Osteoblast (primary cell): ENCODE data around the gene LGALS16. TPM values are rescaled to one million over a fixed set of nuclear protein-coding genes. Genes with fewer than 3 reads are reported as not detected.

Experiments used
- DNase-seq: peaks from one replicate; pipeline ENCODE4 v3.0.0; 2011; ENCODE audit warnings: low spot score, mixed read lengths; ENCODE audit not compliant: insufficient read length; ENCODE audit errors: missing footprints
- H2AFZ ChIP-seq: 2 replicates; pipeline ENCODE4 v1.6.0; 2011; ENCODE audit warnings: mild to moderate bottlenecking, low read length
- H3K27ac ChIP-seq: 2 replicates; pipeline ENCODE4 v1.5.1; 2011; ENCODE audit warnings: mild to moderate bottlenecking, low read depth, low read length, moderate library complexity
- H3K27me3 ChIP-seq: 2 replicates; pipeline ENCODE4 v1.6.0; 2012; ENCODE audit warnings: mild to moderate bottlenecking, control low read depth, inconsistent platforms, low read length, moderate library complexity; ENCODE audit not compliant: insufficient read depth
- H3K36me3 ChIP-seq: 2 replicates; pipeline ENCODE4 v1.5.1; 2011; ENCODE audit warnings: mild to moderate bottlenecking, low read length, control low read depth, moderate library complexity; ENCODE audit not compliant: insufficient read depth
- H3K4me1 ChIP-seq: 2 replicates; pipeline ENCODE4 v1.5.1; 2011; ENCODE audit warnings: mild to moderate bottlenecking, low read length, control low read depth, moderate library complexity; ENCODE audit not compliant: insufficient read depth
- H3K4me2 ChIP-seq: 2 replicates; pipeline ENCODE4 v1.6.0; 2011; ENCODE audit warnings: mild to moderate bottlenecking, low read length; ENCODE audit not compliant: insufficient read depth
- H3K4me3 ChIP-seq: fragments of 200-600 bp; sonication (generic); 3 replicates; pipeline ENCODE4 v1.5.1; 2012; ENCODE audit warnings: mild to moderate bottlenecking, low read length, inconsistent platforms; ENCODE audit not compliant: insufficient read depth
- H3K79me2 ChIP-seq: 2 replicates; pipeline ENCODE4 v1.6.0; 2012; ENCODE audit warnings: mild to moderate bottlenecking, low read length, control low read depth, inconsistent platforms; ENCODE audit not compliant: insufficient read depth
- H3K9me3 ChIP-seq: 2 replicates; pipeline ENCODE4 v1.5.1; 2011; ENCODE audit warnings: low read depth, low read length, control low read depth
- H4K20me1 ChIP-seq: 2 replicates; pipeline ENCODE4 v1.6.0; 2012; ENCODE audit warnings: mild to moderate bottlenecking, low read length, control low read depth; ENCODE audit not compliant: insufficient read depth
- small RNA-seq: library from RNA; depleted of rRNA; stranded (forward); fragments of <200 nt; gene quantifications from one replicate; pipeline ENCODE3, GENCODE V24; 2012
- total RNA-seq: library from RNA; depleted of rRNA; stranded (reverse); fragments of >200 nt; gene quantifications from 2 replicates; pipeline ENCODE4 v1.2.3, GENCODE V29; 2012
- TF ChIP-seq, protein P1 (sequence below): IDR thresholded peaks from 2 replicates; pipeline ENCODE4 v1.5.1; 2011; ENCODE audit warnings: mild to moderate bottlenecking, low read depth, low read length, moderate library complexity; ENCODE audit errors: extremely low read depth

LGALS16 gene
- total RNA-seq, 1 donor, result not detected

DNA sequence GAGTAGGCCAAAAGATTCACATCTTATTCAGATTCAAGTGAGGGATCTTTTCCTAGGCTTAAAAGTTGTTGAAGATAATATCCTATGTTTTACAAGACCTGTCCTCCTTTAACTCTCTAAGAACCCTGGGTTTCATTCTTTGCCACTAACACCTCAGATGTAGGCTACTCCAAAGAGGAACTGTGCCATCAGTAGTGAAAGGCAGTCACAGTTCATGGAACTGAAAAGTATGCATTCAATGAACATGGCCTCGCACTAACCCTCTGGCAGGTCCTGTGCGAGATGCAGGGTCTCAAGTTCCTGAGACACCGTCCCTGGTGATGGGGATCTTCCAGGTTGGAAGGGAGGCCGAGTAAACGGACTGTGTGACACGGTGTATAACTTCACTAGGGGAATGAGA, 52.9 kb downstream of the LGALS16 start:
- H3K9me3 ChIP-seq, result no peaks in the 10 kb centered on the region
- no peaks in the 10 kb centered on the region for H3K79me2 ChIP-seq
- H3K27ac ChIP-seq, result no peak overlapping the region
- H3K4me1 ChIP-seq, result no peaks in the 10 kb centered on the region
- DNase-seq, result no peak
- TF ChIP-seq, protein P1, sequence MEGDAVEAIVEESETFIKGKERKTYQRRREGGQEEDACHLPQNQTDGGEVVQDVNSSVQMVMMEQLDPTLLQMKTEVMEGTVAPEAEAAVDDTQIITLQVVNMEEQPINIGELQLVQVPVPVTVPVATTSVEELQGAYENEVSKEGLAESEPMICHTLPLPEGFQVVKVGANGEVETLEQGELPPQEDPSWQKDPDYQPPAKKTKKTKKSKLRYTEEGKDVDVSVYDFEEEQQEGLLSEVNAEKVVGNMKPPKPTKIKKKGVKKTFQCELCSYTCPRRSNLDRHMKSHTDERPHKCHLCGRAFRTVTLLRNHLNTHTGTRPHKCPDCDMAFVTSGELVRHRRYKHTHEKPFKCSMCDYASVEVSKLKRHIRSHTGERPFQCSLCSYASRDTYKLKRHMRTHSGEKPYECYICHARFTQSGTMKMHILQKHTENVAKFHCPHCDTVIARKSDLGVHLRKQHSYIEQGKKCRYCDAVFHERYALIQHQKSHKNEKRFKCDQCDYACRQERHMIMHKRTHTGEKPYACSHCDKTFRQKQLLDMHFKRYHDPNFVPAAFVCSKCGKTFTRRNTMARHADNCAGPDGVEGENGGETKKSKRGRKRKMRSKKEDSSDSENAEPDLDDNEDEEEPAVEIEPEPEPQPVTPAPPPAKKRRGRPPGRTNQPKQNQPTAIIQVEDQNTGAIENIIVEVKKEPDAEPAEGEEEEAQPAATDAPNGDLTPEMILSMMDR, result no peak
- H3K4me3 ChIP-seq, result no peak overlapping the region
- no peaks in the 10 kb centered on the region for H4K20me1 ChIP-seq
- no peak overlapping the region for H3K4me2 ChIP-seq
- no peak overlapping the region for H2AFZ ChIP-seq
- H3K27me3 ChIP-seq, result no peaks in the 10 kb centered on the region
- no peaks in the 10 kb centered on the region for H3K36me3 ChIP-seq

DNA sequence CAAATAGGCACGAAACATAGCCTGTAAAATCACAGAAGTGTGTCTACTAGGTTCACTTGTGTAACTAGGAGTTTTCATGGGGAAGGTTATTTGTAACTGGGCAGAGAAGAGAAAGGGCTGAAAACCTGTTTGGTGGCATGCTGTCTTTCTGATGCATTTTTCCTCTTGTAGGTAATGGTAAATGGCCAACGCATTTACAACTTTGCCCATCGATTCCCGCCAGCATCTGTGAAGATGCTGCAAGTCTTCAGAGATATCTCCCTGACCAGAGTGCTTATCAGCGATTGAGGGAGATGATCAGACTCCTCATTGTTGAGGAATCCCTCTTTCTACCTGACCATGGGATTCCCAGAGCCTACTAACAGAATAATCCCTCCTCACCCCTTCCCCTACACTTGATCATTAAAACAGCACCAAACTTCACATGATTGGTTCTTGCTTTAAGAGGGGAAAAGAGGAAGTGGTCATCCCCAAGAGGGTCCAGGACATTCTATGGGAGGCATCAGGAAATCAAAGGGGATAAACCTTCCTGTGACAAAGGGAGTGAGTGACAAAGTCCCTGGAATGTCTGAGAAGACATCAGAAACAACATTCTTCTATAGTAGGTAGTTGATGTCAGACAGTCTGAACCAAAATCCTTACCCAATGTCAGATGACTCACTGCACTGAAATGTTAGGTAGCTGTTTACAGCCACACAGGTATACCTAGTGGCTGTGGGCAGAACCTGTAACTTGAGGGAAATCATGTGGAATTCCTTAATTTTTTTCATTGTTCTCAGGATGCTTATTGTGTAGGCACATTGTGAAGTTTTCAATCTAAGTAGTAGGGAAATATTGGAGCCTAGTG, 53.5 kb downstream of the LGALS16 start:
- no peak overlapping the region for H3K4me3 ChIP-seq

More for the DNA sequence above, 53.5 kb downstream of the LGALS16 start:
- no peaks in the 10 kb centered on the region for H3K27me3 ChIP-seq
- H3K79me2 ChIP-seq, result no peaks in the 10 kb centered on the region
- no peaks in the 10 kb centered on the region for H3K4me1 ChIP-seq
- H3K36me3 ChIP-seq, result no peaks in the 10 kb centered on the region
- DNase-seq, result no peak
- no peak overlapping the region for H2AFZ ChIP-seq
- no peak overlapping the region for H3K4me2 ChIP-seq
- H3K27ac ChIP-seq, result no peak overlapping the region
- TF ChIP-seq, protein P1, result no peak
- H3K9me3 ChIP-seq, result no peaks in the 10 kb centered on the region
- no peaks in the 10 kb centered on the region for H4K20me1 ChIP-seq

Small RNA genes within 50 kb of the gene (small RNA-seq; reads per million reads assigned to genes)
- gene AC005176.2 (not detected), gene RPS29P27 (not detected), gene RPS29P30 (not detected)

Other genes starting within 250 kb of the LGALS16 start
- gene ZFP36, start 249.1 kb upstream of the LGALS16 start, total RNA-seq, result 6.2 and 6.5 TPM in 2 replicates
- gene PLEKHG2, start 243.2 kb upstream of the LGALS16 start, total RNA-seq, result 21.4 and 21.5 TPM in 2 replicates
- gene RPS16, start 220.0 kb upstream of the LGALS16 start, total RNA-seq, result 44.9 and 56.0 TPM in 2 replicates
- 71.9 and 91.2 TPM in 2 replicates for gene SUPT5H, start 210.3 kb upstream of the LGALS16 start, total RNA-seq
- 29.8 and 36.9 TPM in 2 replicates for gene TIMM50, start 175.1 kb upstream of the LGALS16 start, total RNA-seq
- under 0.01 TPM in 1 of 2 replicates, not detected in the other for gene DLL3, start 157.0 kb upstream of the LGALS16 start, total RNA-seq
- not detected in 2 replicates for gene SELENOV, start 140.8 kb upstream of the LGALS16 start, total RNA-seq
- gene EID2B, start 123.1 kb upstream of the LGALS16 start, total RNA-seq, result 4.7 and 5.1 TPM in 2 replicates
- gene EID2, start 115.8 kb upstream of the LGALS16 start, total RNA-seq, result 8.3 TPM in 2 replicates
- gene LGALS13, start 53.4 kb upstream of the LGALS16 start, total RNA-seq, result not detected in 2 replicates
- not detected in 2 replicates for gene LGALS14, start 48.6 kb downstream of the LGALS16 start, total RNA-seq
- gene CLC, start 82.1 kb downstream of the LGALS16 start, total RNA-seq, result not detected in 2 replicates
- not detected in 2 replicates for gene LEUTX, start 122.9 kb downstream of the LGALS16 start, total RNA-seq
- gene DYRK1B, start 178.2 kb downstream of the LGALS16 start, total RNA-seq, result 17.1 and 19.5 TPM in 2 replicates
- gene FBL, start 190.5 kb downstream of the LGALS16 start, total RNA-seq, result 69.0 and 87.2 TPM in 2 replicates